ENCODE measurements around the gene NMRK2. TPM values are rescaled to one million over a fixed set of nuclear protein-coding genes. Genes with fewer than 3 reads are reported as not detected.

NMRK2 gene
- total RNA-seq, 4 donors from 2014 or later: 0.39 to 2.1 (median 0.69) TPM; not detected in 1

- DNase-seq (ENCODE audit: extremely low spot score): no peak
- Histone ChIP-seq H3K4me1 (peaks cover 48 to 81% (median 65%) of the 10 kb centered on the region in 4 donors), H3K4me3 (peak overlapping the region; percentile 71 to 99 (median 84)), H3K9me3 (no peaks in the 10 kb centered on the region), H3K27ac (replicated peaks in 1 of 4) (peak overlapping the region; percentile 93 to 98 (median 95)), H3K27me3 (no peaks in the 10 kb centered on the region), H3K36me3 (peaks cover 44 to 48% (median 46%) of the 10 kb centered on the region in 4 donors)
- intact Hi-C loops (cut with DNase I): loop anchor here (10.0 kb wide), 1 partner anchor 150 kb away; no protein-coding TSS in a partner anchor
- TF ChIP-seq POLR2AphosphoS5 (IDR thresholded peaks at IDR 0.05) (no peak), CTCF (IDR thresholded peaks at IDR 0.05) (no peak), EP300 (IDR thresholded peaks at IDR 0.05) (no peak), POLR2A (IDR thresholded peaks at IDR 0.05; ENCODE audit: low read depth) (no peak)
- WGBS: 2% methylated on average over 9 of the region's 10 CpGs
Measured at GRCh38 chr19:3984584-3984907, 51.7 kb downstream of the NMRK2 start.

- Histone ChIP-seq H3K27me3 (no peaks in the 10 kb centered on the region), H3K36me3 (peaks cover 39 to 43% (median 41%) of the 10 kb centered on the region in 4 donors), H3K27ac (replicated peaks in 1 of 4) (peak within 1 kb of the TSS; percentile 93 to 98 (median 95)), H3K4me1 (peaks cover 48 to 76% (median 65%) of the 10 kb centered on the region in 4 donors), H3K4me3 (peak within 1 kb of the TSS; percentile 71 to 99 (median 84)), H3K9me3 (no peaks in the 10 kb centered on the region)
- DNase-seq (ENCODE audit: extremely low spot score): peak; percentile 97
- TF ChIP-seq EP300 (IDR thresholded peaks at IDR 0.05) (no peak), CTCF (IDR thresholded peaks at IDR 0.05) (peak in 1 of 3 experiments; percentile 27), POLR2AphosphoS5 (IDR thresholded peaks at IDR 0.05) (peak; percentile 100), POLR2A (IDR thresholded peaks at IDR 0.05; ENCODE audit: low read depth) (peak; percentile 99)
- intact Hi-C loops (cut with DNase I): loop anchor here (5.0 to 10.0 kb wide), 2 partner anchors 92 to 150 kb away; no protein-coding TSS in a partner anchor
- 0% methylated on average over 33 of the region's 80 CpGs for WGBS
Measured at GRCh38 chr19:3984908-3985642, 52.2 kb downstream of the NMRK2 start, which contains the start of gene EEF2. TSS of gene EEF2 (minus strand) at chr19:3985463. CDS start at chr19:3985380, 83 bp downstream.

- peak overlapping the region; percentile 71 to 99 (median 84) for H3K4me3 ChIP-seq
- intact Hi-C loops (cut with DNase I): loop anchor here (2.0 to 10.0 kb wide), 3 partner anchors 92 to 219 kb away; no protein-coding TSS in a partner anchor
- no peak for DNase-seq (ENCODE audit: extremely low spot score)
- H3K9me3 ChIP-seq: no peaks in the 10 kb centered on the region
- peaks cover 32 to 36% (median 34%) of the 10 kb centered on the region in 4 donors for H3K36me3 ChIP-seq
- peaks cover 48 to 69% (median 63%) of the 10 kb centered on the region in 4 donors for H3K4me1 ChIP-seq
- TF ChIP-seq POLR2AphosphoS5 (IDR thresholded peaks at IDR 0.05) (no peak), POLR2A (IDR thresholded peaks at IDR 0.05; ENCODE audit: low read depth) (no peak), EP300 (IDR thresholded peaks at IDR 0.05) (no peak), CTCF (IDR thresholded peaks at IDR 0.05) (no peak)
- 5% methylated on average over 19 of the region's 19 CpGs for WGBS
- H3K27me3 ChIP-seq: no peaks in the 10 kb centered on the region
- H3K27ac ChIP-seq (replicated peaks in 1 of 4): peak overlapping the region; percentile 93 to 98 (median 95)
Measured at GRCh38 chr19:3985643-3986259, 52.9 kb downstream of the NMRK2 start.

- Histone ChIP-seq H3K27ac (replicated peaks in 1 of 4) (peak overlapping the region; percentile 93 to 98 (median 95)), H3K9me3 (no peaks in the 10 kb centered on the region), H3K4me3 (peak overlapping the region; percentile 71 to 99 (median 84)), H3K36me3 (peaks cover 25 to 29% (median 27%) of the 10 kb centered on the region in 4 donors), H3K4me1 (peaks cover 47 to 62% (median 59%) of the 10 kb centered on the region in 4 donors), H3K27me3 (no peaks in the 10 kb centered on the region)
- WGBS: 5% methylated on average over 21 of the region's 21 CpGs
- no peak for DNase-seq (ENCODE audit: extremely low spot score)
- TF ChIP-seq CTCF (IDR thresholded peaks at IDR 0.05) (peak; percentile 67 to 78 (median 74)), POLR2A (IDR thresholded peaks at IDR 0.05; ENCODE audit: low read depth) (no peak), POLR2AphosphoS5 (IDR thresholded peaks at IDR 0.05) (peak; percentile 24 to 47), EP300 (IDR thresholded peaks at IDR 0.05) (no peak)
- intact Hi-C loops (cut with DNase I): loop anchor here (2.0 to 10.0 kb wide), 3 partner anchors 91 to 218 kb away; no protein-coding TSS in a partner anchor
Measured at GRCh38 chr19:3986260-3987041, 53.6 kb downstream of the NMRK2 start.

Measured in esophagus muscularis mucosa (tissue), 4 donors.